A204.1 (cell line): ENCODE measurements around the gene VDAC1.
"Not testable (repeated sequence)": the region's sequence is repeated elsewhere in the genome, so short reads cannot be mapped to it uniquely, and the experiment has no call there.

Source experiments
- FAIRE-seq: peaks from 2 replicates; lab custom pipeline; 2012; peaks lifted over from hg19 to GRCh38; lab: Jason Lieb, UNC

VDAC1 gene

GRCh38 chr5:133941456-133942196 is 63.1 kb downstream of the VDAC1 start:
- FAIRE-seq = no peak

GRCh38 chr5:133939668-133940067 is 65.1 kb downstream of the VDAC1 start:
- no peak for FAIRE-seq

- no peak for FAIRE-seq
These were observed 65.8 kb downstream of the VDAC1 start for GRCh38 chr5:133938929-133939328.

GRCh38 chr5:133938039-133938821 is 66.5 kb downstream of the VDAC1 start:
- FAIRE-seq = no peak

- not testable (repeated sequence) for FAIRE-seq
These were observed 67.1 kb downstream of the VDAC1 start for GRCh38 chr5:133937628-133938027.

- no peak for FAIRE-seq
These were observed 68.1 kb downstream of the VDAC1 start for GRCh38 chr5:133936651-133937015.

- FAIRE-seq = not testable (repeated sequence)
These were observed 68.7 kb downstream of the VDAC1 start for GRCh38 chr5:133935991-133936650.

GRCh38 chr5:133935667-133935940 is 69.2 kb downstream of the VDAC1 start:
- FAIRE-seq = no peak

GRCh38 chr5:133934822-133935666 is 69.7 kb downstream of the VDAC1 start:
- no peak for FAIRE-seq

- no peak for FAIRE-seq
These were observed 70.5 kb downstream of the VDAC1 start for GRCh38 chr5:133934311-133934710.

- no peak for FAIRE-seq
These were observed 71.0 kb downstream of the VDAC1 start for GRCh38 chr5:133933670-133934295.

- no peak for FAIRE-seq
These were observed 71.6 kb downstream of the VDAC1 start for GRCh38 chr5:133933169-133933509.

- FAIRE-seq = no peak
These were observed 72.2 kb downstream of the VDAC1 start for GRCh38 chr5:133932441-133933168.

GRCh38 chr5:133931546-133931945 is 73.2 kb downstream of the VDAC1 start:
- no peak for FAIRE-seq

GRCh38 chr5:133930813-133931090 is 74.0 kb downstream of the VDAC1 start:
- FAIRE-seq = no peak

GRCh38 chr5:133930061-133930812 is 74.5 kb downstream of the VDAC1 start:
- no peak for FAIRE-seq

- no peak for FAIRE-seq
These were observed 76.0 kb downstream of the VDAC1 start for GRCh38 chr5:133928587-133929393.

GRCh38 chr5:133927300-133928180 is 77.2 kb downstream of the VDAC1 start:
- FAIRE-seq = no peak
